PFSK-1 (cell line): ENCODE results near the gene C3.

Experiments
- FOXP2 ChIP-seq: optimal IDR thresholded peaks from 2 replicates; pipeline ENCODE3; 2011; ENCODE audit warnings: borderline replicate concordance, control low read depth, inconsistent platforms; ENCODE audit not compliant: insufficient read depth; ENCODE audit errors: extremely low read length, extremely low read depth
- POLR2AphosphoS5 ChIP-seq: IDR thresholded peaks from 2 replicates; pipeline ENCODE4 v1.6.1; 2012; ENCODE audit warnings: low read depth, mild to moderate bottlenecking, control low read depth, low read length, moderate library complexity
- REST ChIP-seq, 2 experiments: IDR thresholded peaks; 2 replicates each; pipeline versions ENCODE4 v1.6.1 to v1.8.0; 2011 to 2012; ENCODE audit warnings: low read depth in 2 of 2, low read length in 2 of 2, control low read depth in 1 of 2, inconsistent platforms in 1 of 2, mild to moderate bottlenecking in 1 of 2, moderate library complexity in 1 of 2; ENCODE audit not compliant: insufficient read depth in 1 of 2
- SIN3A ChIP-seq: IDR thresholded peaks from 2 replicates; pipeline ENCODE4 v1.6.1; 2012; ENCODE audit warnings: mild to moderate bottlenecking, low read length, moderate library complexity, borderline replicate concordance; ENCODE audit not compliant: insufficient read depth
- TAF1 ChIP-seq: IDR thresholded peaks from 2 replicates; pipeline ENCODE4 v1.6.1; 2012; ENCODE audit warnings: low read length, control low read depth, borderline replicate concordance; ENCODE audit not compliant: insufficient read depth

Gene C3

GRCh38 chr19:6734096-6734696 is 13.7 kb upstream of the C3 start:
- TF ChIP-seq SIN3A (no peak), REST (IDR thresholded peaks at IDR 0.05; ENCODE audit: insufficient read depth in 1 of 2, low read depth in 2 of 2, low read length in 2 of 2) (no peak), POLR2AphosphoS5 (no peak), FOXP2 (no peak), TAF1 (no peak)

- no peak for TF ChIP-seq TAF1
- TF ChIP-seq POLR2AphosphoS5, result no peak
- no peak for TF ChIP-seq FOXP2
- no peak for TF ChIP-seq SIN3A
- TF ChIP-seq REST (IDR thresholded peaks at IDR 0.05; ENCODE audit: insufficient read depth in 1 of 2, low read depth in 2 of 2, low read length in 2 of 2), result no peak
Observed at GRCh38 chr19:6733338-6734095, 13.1 kb upstream of the C3 start.

- no peak for TF ChIP-seq FOXP2
- no peak for TF ChIP-seq REST (IDR thresholded peaks at IDR 0.05; ENCODE audit: insufficient read depth in 1 of 2, low read depth in 2 of 2, low read length in 2 of 2)
- TF ChIP-seq TAF1, result no peak
- TF ChIP-seq SIN3A, result no peak
- TF ChIP-seq POLR2AphosphoS5, result no peak
Observed at GRCh38 chr19:6732803-6733337, 12.4 kb upstream of the C3 start.

- no peak for TF ChIP-seq POLR2AphosphoS5
- TF ChIP-seq REST (IDR thresholded peaks at IDR 0.05; ENCODE audit: insufficient read depth in 1 of 2, low read depth in 2 of 2, low read length in 2 of 2), result no peak
- TF ChIP-seq FOXP2, result no peak
- no peak for TF ChIP-seq TAF1
- no peak for TF ChIP-seq SIN3A
Observed at GRCh38 chr19:6731822-6732221, 11.4 kb upstream of the C3 start.
